HG02852 (cell line): ENCODE measurements around the gene RFK.

Source experiments
- ATAC-seq: cut with Tn5 transposase; IDR thresholded peaks from one replicate; pipeline ENCODE4 v1.9.1; 2021; ENCODE audit warnings: mild to moderate bottlenecking, moderate library complexity; ENCODE audit not compliant: unreplicated experiment

Gene RFK

GRCh38 chr9:76413658-76414057, 19.4 kb upstream of the RFK start:
- ATAC-seq = no peak

GRCh38 chr9:76412638-76413037, 18.4 kb upstream of the RFK start:
- ATAC-seq = no peak

- no peak for ATAC-seq
These were observed 11.6 kb upstream of the RFK start for GRCh38 chr9:76405868-76406267.

DNA sequence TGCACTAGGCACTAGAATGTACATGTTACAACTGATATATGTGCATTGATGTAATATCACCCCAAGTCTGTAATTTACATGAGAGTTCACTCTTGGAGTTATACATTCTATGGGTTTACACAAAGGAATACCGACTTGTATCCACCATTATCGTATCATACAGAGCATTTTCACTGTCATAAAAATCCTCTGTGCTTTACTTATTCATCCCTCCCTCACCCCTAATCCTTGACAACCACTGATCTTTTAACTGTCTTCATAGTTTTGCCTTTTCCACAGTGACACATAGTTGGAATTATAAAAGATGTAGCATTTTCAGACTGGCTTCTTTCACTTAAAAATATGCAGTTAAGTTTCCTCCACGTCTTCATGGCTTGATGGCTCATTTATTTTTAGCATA, 11.1 kb upstream of the RFK start:
- no peak for ATAC-seq

GRCh38 chr9:76404401-76404800, 10.2 kb upstream of the RFK start:
- no peak for ATAC-seq

- ATAC-seq = peak; percentile 87
These were observed 9.1 kb upstream of the RFK start for GRCh38 chr9:76403352-76403751.

DNA sequence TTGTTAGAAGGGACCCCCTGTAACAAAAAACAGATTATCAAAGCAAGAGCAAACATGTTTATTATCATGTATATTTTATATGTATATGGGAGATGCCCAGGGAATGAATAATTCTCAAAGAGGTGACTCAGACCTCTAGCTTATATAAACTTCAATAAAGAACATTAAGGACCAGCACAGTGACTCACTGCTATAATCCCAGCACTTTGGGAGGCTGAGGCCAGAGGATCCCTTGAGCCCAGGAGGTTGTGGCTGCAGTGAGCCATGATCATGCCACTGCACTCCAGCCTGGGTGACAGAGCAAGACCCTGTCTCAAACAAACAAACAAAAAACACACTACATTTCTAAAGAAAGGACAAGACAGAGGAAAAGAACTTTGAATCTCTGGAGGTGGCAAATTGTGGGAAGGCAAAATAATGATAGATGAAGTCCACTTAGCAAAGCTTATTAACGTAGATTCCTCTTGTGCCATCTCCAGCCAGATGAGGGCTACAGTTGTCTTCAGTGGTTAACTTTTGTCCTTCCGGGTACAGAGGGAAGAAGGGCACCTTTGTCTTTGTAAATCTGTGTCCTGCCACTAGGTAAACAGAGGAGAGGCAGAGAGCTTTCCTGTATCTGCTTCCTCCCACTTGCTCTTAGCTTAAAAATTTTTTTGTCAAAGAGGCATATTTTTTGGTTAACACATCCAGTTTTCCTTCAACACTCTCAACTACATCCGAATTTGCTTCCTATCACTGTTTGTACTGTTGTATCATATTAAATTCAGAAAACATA, 7.5 kb upstream of the RFK start:
- no peak for ATAC-seq

- no peak for ATAC-seq
These were observed 7.0 kb upstream of the RFK start for GRCh38 chr9:76401176-76401575.

GRCh38 chr9:76400534-76401096, 6.4 kb upstream of the RFK start:
- ATAC-seq = no peak

DNA sequence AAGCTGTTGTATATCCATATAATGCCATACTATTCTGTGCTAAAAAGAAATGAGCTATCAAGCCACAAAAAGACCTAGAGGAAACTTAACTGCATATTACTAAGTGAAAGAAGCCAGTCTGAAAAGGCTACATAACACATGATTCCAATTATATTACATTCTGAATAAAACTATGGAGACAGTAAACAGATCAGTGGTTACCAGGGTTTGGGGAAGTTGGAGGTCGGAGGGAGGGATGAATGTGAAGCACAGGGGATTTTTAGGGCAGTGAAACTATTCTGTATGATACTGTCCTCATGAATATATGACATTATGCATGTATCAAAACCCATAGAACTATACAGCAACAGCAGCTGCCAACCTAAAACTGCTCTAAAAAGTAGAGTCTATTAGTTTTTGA, 5.6 kb upstream of the RFK start:
- ATAC-seq = no peak

GRCh38 chr9:76396597-76396996, 2.4 kb upstream of the RFK start:
- ATAC-seq = no peak

DNA sequence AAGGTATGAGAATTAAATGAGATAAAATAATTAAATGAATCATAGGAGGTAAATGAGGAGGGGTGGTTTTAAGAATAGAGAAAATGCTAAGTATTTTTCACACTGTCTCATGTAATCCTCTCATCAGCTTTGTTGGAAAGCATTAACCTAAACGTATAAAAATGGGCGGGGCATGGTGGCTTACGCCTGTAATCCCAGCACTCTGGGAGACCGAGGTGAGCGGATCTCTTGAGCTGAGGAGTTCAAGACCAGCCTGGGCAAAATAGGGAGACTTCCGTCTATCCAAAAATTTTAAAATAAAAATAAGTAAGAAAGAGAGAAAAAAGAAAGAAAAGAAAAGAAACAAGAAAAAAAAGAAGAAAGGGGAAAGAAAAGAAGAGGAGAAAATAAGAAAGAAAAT, 1.9 kb upstream of the RFK start:
- no peak for ATAC-seq

GRCh38 chr9:76395381-76395780, 1.2 kb upstream of the RFK start:
- ATAC-seq = no peak

GRCh38 chr9:76394960-76395252, 680 bp upstream of the RFK start:
- ATAC-seq = peak; percentile 50

GRCh38 chr9:76390656-76391055, 3.6 kb downstream of the RFK start:
- no peak for ATAC-seq

DNA sequence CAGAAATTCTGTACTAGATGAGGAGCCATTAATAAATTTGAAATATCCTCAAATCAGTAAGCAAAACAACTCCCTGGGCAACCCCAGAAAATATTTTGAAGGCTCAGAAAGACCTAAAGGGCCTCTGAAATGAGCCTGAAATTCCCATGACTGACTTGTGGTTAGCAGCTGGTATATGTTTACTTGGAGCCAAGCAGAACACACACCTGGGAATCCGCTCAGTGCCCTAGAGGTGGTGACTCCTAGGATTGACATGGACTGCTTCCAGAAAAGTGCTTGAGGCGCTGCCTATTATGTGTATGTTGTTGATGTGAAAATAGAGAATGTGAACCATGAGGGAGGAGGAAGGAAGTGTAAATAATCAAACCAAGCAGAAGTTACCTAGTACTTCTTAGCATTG, 14.7 kb downstream of the RFK start:
- no peak for ATAC-seq

DNA sequence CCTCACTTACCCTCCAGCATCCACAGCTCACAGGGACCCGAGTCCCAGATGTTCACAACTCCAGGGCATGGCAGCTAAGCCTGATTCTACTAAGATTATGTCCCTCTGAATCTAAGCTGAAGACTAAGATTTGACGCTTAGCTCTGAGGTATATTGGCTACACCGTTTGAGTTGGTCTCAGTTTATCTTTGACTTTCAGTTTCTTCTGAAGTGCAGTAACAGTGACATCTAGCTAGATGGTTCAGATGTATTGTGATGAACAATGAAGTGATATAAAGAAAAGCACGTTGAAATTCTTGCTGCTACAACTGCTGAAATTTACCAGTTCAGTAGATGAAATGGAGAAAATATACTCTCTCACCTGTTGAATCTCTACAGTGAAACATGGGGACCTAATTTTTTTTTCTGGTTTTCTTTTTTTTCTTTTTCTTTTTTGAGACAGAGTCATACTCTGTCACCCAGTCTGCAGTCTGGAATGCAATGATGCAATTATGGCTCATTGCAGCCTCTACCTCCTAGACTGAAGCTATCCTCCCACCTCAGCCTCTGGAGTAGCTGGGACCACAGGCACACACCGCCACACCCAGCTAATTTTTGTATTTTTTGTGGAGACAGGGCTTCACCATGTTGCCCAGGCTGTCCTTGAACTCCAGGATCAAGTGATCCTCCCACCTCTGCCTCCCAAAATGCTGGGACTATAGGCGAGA, 15.7 kb downstream of the RFK start:
- no peak for ATAC-seq

GRCh38 chr9:76377791-76378190, 16.4 kb downstream of the RFK start:
- no peak for ATAC-seq

GRCh38 chr9:76374783-76375559, 19.3 kb downstream of the RFK start:
- ATAC-seq = no peak

- ATAC-seq = no peak
These were observed 20.3 kb downstream of the RFK start for GRCh38 chr9:76373784-76374474.

- ATAC-seq = peak; percentile 58
These were observed 20.9 kb downstream of the RFK start for GRCh38 chr9:76373173-76373783.
